GM19239 (cell line): Measurements from ENCODE around the gene BECN2.
"Not testable (repeated sequence)": the region's sequence is repeated elsewhere in the genome, so short reads cannot be mapped to it uniquely, and the experiment has no call there.

Source experiments
- DNase-seq: peaks from one replicate; pipeline ENCODE4 v3.0.0; 2011; ENCODE audit warnings: low spot score; ENCODE audit not compliant: insufficient read length
- FAIRE-seq: peaks from 2 replicates; lab custom pipeline; 2011; peaks lifted over from hg19 to GRCh38; lab: Jason Lieb, UNC

The BECN2 gene

GRCh38 chr1:241972703-241973369 is 15.3 kb downstream of the BECN2 start:
- FAIRE-seq = no peak
- no peak for DNase-seq

GRCh38 chr1:241976229-241976628 is 18.7 kb downstream of the BECN2 start:
- DNase-seq (no peak), FAIRE-seq (no peak)

DNA sequence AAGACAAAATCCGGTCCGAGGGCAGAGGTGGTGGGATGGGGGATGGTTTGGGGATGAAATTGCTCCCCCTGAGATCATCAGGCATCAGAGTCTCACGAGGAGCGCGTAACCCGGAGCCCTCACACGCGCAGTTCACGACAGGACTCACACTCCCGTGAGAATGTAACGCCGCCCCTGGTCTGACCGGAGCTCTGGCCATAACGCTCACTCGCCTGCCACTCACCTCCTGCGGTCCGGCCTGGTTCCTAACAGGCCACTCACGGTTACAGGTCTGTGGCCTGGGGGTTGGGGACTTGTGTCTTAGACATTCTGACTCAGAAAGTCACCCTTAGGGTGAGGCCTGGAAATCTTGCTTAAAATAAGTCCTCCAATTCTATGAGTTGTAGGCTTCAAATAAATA is 21.5 kb downstream of the BECN2 start:
- no peak for FAIRE-seq
- DNase-seq = no peak

DNA sequence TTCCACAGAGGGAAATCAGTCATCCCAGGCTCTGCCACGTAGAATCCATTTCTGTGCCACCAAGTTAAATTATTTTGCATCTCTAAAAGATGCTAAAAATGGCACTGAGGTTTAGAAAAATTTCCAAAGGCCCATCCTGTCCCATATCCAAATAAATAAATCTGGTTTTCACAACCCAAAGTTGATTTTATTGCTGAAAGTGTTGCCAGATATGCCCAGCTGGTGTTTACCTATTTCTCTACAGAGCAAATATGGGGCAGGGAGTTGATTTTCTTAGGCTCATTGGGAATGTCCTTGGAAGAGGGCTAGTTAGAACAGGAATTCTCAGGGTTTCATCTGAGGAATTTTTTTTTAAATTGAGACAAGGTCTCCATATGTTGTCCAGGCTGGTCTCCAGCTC is 22.4 kb downstream of the BECN2 start:
- DNase-seq (no peak), FAIRE-seq (no peak)

DNA sequence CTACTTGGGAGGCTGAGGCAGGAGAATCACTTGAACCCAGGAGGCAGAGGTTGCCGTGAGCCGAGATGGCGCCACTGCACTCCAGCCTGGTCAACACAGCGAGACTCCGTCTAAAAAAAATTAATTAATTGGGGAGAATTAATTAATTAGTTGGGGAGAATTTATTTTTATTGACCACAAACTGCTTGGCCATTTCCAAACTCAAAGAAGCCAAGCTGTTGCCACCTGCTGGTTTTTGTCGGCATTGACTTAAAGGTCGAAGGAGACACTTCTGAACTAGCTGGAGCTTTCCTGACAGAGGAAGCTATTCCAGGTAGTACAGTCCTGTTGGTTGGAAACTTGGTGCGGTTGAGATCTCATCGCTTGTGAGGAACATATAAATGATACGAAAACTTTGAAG is 28.2 kb downstream of the BECN2 start:
- DNase-seq = peak; percentile 28
- peak; percentile 66 for FAIRE-seq

GRCh38 chr1:241988389-241988930 is 30.9 kb downstream of the BECN2 start:
- DNase-seq, FAIRE-seq: not testable (repeated sequence)

DNA sequence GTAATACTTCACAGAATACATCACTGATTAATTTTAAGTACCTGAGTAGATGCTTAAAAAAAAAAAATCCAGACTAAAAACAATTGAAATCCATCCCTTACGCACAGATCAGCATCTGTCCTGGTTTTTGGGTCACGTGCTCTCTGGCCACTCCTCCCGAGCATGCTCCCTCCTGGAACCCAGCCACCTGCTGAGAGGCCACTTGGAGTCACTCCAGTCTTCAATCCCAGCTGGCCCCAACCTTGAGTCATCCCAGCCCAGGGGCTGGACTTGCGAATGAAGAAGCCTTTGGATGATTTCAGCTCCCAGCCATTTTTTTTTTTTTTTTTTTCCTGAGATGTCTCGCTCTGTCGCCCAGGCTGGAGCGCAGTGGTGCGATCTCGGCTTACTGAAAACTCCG is 32.5 kb downstream of the BECN2 start:
- FAIRE-seq = no peak

DNA sequence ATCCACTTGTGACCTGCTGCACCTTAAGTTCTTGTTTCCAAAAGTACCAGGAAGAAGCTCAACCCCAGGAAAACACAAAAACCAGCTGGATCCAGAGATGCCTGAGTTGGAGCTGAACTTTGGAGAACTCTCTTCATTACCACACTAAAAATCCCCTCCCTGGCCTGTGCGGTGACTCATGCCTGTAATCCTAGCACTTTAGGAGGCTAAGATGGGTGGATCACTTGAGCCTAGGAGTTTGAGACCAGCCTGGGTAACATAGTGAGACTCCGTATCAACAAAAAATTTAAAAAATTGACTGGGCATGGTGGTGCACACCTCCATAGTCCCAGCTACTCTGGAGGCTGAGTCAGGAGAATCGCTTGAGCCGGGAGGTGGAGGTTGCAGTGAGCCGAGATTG is 35.2 kb downstream of the BECN2 start:
- FAIRE-seq (no peak), DNase-seq (no peak)

More for the DNA sequence above, 32.5 kb downstream of the BECN2 start:
- no peak for DNase-seq

GRCh38 chr1:241994171-241994570 is 36.6 kb downstream of the BECN2 start:
- no peak for FAIRE-seq
- no peak for DNase-seq

- FAIRE-seq (no peak), DNase-seq (no peak)
Observed at GRCh38 chr1:241997401-241997998, 39.9 kb downstream of the BECN2 start.

- FAIRE-seq (peak; percentile 48), DNase-seq (peak; percentile 48)
Observed at GRCh38 chr1:241998412-241998921, 40.9 kb downstream of the BECN2 start.

DNA sequence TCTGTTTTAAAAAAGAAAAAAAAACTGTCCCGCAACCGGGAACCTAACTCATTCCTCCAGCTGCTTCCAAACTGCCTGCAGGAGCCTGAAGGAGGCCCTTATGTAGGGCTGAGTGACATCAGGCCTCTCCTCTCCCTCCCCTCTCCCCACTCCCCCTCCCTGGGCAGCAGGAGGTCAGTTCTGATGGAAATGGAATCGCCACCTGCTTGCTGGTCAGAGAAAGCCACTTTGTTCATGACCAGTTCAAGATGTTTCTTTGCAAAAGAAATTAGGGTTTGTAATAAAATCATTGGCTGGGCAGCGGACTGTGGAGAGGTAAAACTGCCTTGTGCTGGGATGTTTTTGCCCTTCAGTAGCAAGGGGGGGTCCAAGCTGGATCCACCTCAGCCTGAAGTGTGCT is 41.5 kb downstream of the BECN2 start, which contains the start of gene MAP1LC3C:
MAP1LC3C (minus strand) TSS at position 73 of the 400 bp plus-strand sequence. CDS start 90 bp downstream, outside the sequence.
- DNase-seq (no peak), FAIRE-seq (no peak)

DNA sequence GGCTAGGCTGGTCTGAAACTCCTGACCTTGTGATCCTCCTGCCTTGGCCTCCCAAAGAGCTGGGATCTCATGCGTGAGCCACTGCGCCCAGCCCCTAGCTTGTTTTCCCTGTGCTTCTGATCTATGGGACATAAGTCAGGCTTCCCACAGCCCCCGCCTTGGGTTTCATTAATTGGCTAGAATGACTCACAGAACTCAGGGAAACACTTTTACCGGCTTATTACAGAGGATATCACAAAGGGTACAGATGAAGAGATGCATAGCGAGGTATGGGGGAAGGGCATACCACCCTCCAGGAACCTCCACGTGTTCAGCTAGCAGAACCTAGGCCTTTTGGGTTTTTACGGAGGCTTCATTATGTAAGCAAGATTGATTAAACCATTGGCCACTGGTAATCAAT is 42.9 kb downstream of the BECN2 start:
- no peak for FAIRE-seq

DNA sequence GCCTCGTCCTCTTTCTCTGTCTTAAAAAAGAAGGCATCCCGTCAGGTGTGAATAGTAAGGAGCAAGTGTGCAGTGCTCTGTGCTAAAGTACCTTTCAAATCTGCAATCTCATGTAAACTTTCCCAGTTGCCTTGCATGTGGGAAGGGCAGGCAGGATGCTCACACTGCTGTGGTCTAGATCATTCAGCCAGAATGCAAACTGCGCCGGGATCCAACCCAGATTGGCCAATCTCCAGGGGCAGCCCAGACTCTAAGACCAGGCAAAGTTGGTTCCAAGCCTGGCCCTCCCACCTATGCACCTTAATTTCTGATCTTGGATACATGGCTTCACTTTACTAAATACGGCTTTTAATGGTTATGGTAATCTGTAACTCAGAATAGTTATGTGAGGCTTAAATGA is 44.5 kb downstream of the BECN2 start:
- DNase-seq = no peak
- FAIRE-seq = no peak

More for the DNA sequence above, 42.9 kb downstream of the BECN2 start:
- no peak for DNase-seq

DNA sequence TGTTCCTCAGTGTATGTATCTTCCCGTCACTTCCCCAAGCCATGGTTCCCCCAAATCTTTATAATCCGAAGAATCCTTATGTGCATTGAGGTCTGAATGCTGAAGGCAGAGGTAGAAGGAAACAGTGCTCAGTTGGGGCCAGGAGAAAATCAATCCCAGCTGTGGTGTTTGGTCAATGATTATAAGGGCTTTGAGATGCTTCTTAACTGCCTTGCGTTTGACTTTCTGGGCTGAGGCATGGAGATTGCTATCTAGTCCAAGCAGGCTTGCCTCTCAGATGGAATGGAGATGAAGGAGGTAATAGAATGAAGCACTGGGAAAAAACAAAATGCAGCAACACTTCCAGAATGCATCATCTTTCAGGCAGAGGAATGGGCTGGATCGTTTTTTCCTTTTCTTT is 44.9 kb downstream of the BECN2 start:
- no peak for FAIRE-seq
- DNase-seq = no peak

DNA sequence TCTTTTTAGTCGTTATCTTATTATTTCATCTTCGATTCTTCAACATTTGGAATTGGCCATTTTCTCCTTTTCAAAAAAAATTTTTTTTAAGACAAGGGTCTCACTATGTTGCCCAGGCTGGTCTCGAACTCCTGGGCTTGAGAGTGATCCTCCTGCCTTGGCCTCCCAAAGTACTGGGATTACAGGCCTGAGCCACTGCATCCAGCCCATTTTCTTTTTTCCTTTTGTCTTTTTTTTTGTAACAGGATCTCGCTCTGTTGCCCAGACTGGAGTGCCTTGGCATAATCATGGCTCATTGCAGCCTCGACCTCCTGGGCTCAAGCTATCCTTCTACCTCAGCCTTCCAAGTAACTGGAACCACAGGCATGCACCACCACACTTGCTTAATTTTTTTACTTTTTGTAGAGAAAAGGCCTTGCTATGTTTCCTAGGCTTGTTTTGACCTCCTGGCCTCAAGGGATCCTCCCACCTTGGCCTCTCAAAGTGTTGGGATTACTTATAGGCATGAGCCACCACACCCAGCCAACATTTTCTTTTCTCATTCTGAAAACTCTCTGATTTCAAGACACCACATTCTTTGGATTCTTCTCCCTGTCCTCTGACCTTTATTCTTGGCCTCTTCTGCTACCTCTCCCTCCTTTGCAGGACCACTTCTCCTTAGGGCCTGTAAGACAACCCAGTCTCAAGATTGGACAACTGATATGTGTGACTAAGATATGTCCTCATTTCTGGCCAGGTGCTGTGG is 47.4 kb downstream of the BECN2 start:
- FAIRE-seq (no peak), DNase-seq (no peak)

- FAIRE-seq (no peak), DNase-seq (no peak)
Observed at GRCh38 chr1:242005866-242006535, 48.4 kb downstream of the BECN2 start.

GRCh38 chr1:242006976-242007375 is 49.4 kb downstream of the BECN2 start:
- FAIRE-seq (no peak), DNase-seq (no peak)
